NCI-H2029 (cell line): Measurements from ENCODE around the gene NT5C3A.
"Not testable (repeated sequence)": the region's sequence is repeated elsewhere in the genome, so short reads cannot be mapped to it uniquely, and the experiment has no call there.

ENCODE experiments used
- DNase-seq: peaks from one replicate; lab custom pipeline; 2025; lab: John Stamatoyannopoulos, UW

NT5C3A gene

GRCh38 chr7:32979902-32980301, 82.7 kb downstream of the NT5C3A start:
- DNase-seq: not testable (repeated sequence)

GRCh38 chr7:32979246-32979645, 83.3 kb downstream of the NT5C3A start:
- not testable (repeated sequence) for DNase-seq

GRCh38 chr7:32977159-32977558, 85.4 kb downstream of the NT5C3A start:
- DNase-seq: not testable (repeated sequence)

- DNase-seq: not testable (repeated sequence)
These were observed 90.6 kb downstream of the NT5C3A start for GRCh38 chr7:32971967-32972366.

GRCh38 chr7:32967268-32967582, 95.4 kb downstream of the NT5C3A start:
- not testable (repeated sequence) for DNase-seq

- DNase-seq: not testable (repeated sequence)
These were observed 95.9 kb downstream of the NT5C3A start for GRCh38 chr7:32966489-32967267.

- DNase-seq: not testable (repeated sequence)
These were observed 98.0 kb downstream of the NT5C3A start for GRCh38 chr7:32964461-32965159.
